ENCODE results near the gene ME2. TPM values are rescaled to one million over a fixed set of nuclear protein-coding genes. Genes with fewer than 3 reads are reported as not detected.
"Not testable (repeated sequence)": the region's sequence is repeated elsewhere in the genome, so short reads cannot be mapped to it uniquely, and the experiment has no call there.

Gene ME2
- total and polyA plus RNA-seq, 9 donors, result 23.2 to 30.3 (median 24.3) TPM

DNA sequence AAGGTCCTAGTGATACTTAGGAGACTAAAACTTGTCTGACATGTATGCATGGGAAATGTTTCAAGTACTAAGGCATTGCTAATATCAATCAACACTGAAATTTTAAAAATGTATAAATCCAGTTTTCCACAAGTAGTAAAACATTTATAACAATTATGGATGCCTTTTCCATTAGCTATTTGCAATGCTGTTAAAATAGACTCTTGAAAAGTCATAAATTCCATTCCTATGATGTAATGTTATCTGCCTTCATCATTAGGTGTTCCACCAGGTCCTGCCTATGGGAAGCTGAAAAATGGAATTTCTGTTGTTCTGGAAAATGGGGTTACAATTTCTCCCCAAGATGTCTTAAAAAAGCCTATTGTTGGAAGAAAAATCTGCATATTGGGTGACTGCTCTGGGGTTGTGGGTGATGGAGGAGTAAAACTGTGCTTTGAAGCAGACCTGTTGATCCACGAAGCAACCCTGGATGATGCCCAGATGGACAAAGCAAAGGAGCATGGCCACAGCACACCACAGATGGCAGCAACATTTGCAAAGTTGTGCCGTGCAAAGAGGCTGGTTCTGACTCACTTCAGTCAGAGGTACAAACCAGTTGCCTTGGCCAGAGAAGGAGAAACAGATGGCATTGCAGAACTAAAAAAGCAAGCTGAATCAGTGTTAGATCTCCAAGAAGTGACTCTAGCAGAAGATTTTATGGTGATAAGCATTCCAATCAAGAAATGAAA, 107.6 kb downstream of the ME2 start:
- no peak overlapping the region for H3K27ac ChIP-seq (ENCODE audit: low read length)
- WGBS (ENCODE audit: insufficient coverage), result 53% methylated on average over 2 of the region's 2 CpGs
- no peaks in the 10 kb centered on the region for H3K4me1 ChIP-seq (ENCODE audit: control insufficient read depth, insufficient read depth, low read length)
- DNase-seq, result peak; percentile 19
- peaks cover 8% of the 10 kb centered on the region for H3K36me3 ChIP-seq (ENCODE audit: control insufficient read depth, insufficient read depth, low read length)
- no peaks in the 10 kb centered on the region for H3K27me3 ChIP-seq (ENCODE audit: control insufficient read depth, insufficient read depth, low read length)
- no peaks in the 10 kb centered on the region for H3K9me3 ChIP-seq (replicated peaks; ENCODE audit: control insufficient read depth, low read depth, low read length)
- no peak overlapping the region for H3K4me3 ChIP-seq (ENCODE audit: low read length)

DNA sequence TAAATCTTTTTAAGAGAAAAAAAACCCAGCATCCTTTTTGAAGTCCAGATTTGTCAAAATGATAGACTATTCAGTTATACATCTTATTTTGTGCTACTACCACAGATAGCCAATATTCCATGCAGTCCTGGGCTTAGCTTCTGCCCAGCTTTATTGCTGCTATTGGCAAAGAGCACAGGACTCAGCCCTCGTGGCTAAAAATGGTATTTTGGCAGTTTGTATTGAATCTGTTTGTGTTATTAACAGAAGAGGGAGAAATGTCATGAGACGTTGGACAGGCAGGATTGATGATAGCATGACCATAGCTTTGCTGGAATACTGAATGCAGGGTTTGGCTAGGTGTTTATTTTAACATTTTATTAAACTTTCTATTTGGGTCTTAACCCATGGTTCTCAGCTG, 108.3 kb downstream of the ME2 start:
- H3K9me3 ChIP-seq (replicated peaks; ENCODE audit: control insufficient read depth, low read depth, low read length), result no peaks in the 10 kb centered on the region
- peaks cover 8% of the 10 kb centered on the region for H3K36me3 ChIP-seq (ENCODE audit: control insufficient read depth, insufficient read depth, low read length)
- H3K4me3 ChIP-seq (ENCODE audit: low read length), result no peak overlapping the region
- no peak overlapping the region for H3K27ac ChIP-seq (ENCODE audit: low read length)
- WGBS (ENCODE audit: insufficient coverage), result 29% methylated on average over 1 of the region's 2 CpGs
- DNase-seq, result peak; percentile 78
- no peaks in the 10 kb centered on the region for H3K27me3 ChIP-seq (ENCODE audit: control insufficient read depth, insufficient read depth, low read length)
- H3K4me1 ChIP-seq (ENCODE audit: control insufficient read depth, insufficient read depth, low read length), result peaks cover under 1% of the 10 kb centered on the region

DNA sequence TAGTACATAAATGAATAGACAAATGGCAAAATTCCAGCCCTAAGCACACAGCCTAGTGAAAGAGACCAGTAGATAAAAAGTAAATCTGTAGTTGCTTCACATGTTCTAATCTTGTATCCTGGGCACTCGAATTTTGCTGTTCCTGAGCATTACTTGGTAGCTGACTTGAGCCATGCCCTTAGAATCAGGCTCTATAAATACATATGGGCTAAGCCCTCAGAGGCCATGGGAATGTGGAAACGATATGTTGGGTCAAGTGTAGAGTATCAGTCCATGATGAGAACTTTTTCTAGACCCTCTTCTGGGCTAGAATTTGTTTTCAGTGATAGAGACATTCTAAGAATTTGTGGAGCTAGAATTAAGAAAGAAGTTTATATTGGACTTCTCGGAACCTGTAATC, 110.8 kb downstream of the ME2 start:
- WGBS (ENCODE audit: insufficient coverage), result no CpG with 5 or more reads among the region's 3 CpGs
- peak; percentile 10 for DNase-seq
- Histone ChIP-seq H3K4me3 (ENCODE audit: low read length) (no peak overlapping the region), H3K9me3 (replicated peaks; ENCODE audit: control insufficient read depth, low read depth, low read length) (no peaks in the 10 kb centered on the region), H3K4me1 (ENCODE audit: control insufficient read depth, insufficient read depth, low read length) (peaks cover 3% of the 10 kb centered on the region), H3K27me3 (ENCODE audit: control insufficient read depth, insufficient read depth, low read length) (no peaks in the 10 kb centered on the region), H3K36me3 (ENCODE audit: control insufficient read depth, insufficient read depth, low read length) (peaks cover 6% of the 10 kb centered on the region), H3K27ac (ENCODE audit: low read length) (no peak overlapping the region)

DNA sequence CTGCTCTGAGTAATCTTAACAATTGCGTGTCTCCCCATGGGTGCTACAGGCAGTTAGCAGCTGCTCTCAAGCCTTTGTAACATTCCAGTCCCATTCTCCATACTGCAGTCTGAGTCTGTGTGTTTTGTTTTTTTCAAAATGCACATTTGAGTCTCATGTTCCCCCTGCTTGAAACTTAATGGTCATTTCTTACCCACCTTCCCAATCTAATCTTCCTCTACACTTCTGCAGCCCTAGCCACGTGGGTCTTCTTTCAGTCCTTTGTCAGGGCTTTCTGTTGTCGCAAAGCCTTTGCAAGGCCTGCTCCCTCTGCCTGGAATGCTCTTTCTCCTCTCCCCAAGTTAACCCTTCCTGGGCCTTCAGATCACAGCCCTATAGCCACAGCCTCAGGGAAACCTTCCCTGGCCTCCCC, 113.4 kb downstream of the ME2 start:
- peaks cover under 1% of the 10 kb centered on the region for H3K36me3 ChIP-seq (ENCODE audit: control insufficient read depth, insufficient read depth, low read length)
- peaks cover 3% of the 10 kb centered on the region for H3K4me1 ChIP-seq (ENCODE audit: control insufficient read depth, insufficient read depth, low read length)
- H3K27ac ChIP-seq (ENCODE audit: low read length), result no peak overlapping the region
- H3K27me3 ChIP-seq (ENCODE audit: control insufficient read depth, insufficient read depth, low read length), result no peaks in the 10 kb centered on the region
- peak; percentile 17 for DNase-seq
- H3K9me3 ChIP-seq (replicated peaks; ENCODE audit: control insufficient read depth, low read depth, low read length), result no peaks in the 10 kb centered on the region
- H3K4me3 ChIP-seq (ENCODE audit: low read length), result no peak overlapping the region
- 37% methylated on average over 3 of the region's 3 CpGs for WGBS (ENCODE audit: insufficient coverage)

DNA sequence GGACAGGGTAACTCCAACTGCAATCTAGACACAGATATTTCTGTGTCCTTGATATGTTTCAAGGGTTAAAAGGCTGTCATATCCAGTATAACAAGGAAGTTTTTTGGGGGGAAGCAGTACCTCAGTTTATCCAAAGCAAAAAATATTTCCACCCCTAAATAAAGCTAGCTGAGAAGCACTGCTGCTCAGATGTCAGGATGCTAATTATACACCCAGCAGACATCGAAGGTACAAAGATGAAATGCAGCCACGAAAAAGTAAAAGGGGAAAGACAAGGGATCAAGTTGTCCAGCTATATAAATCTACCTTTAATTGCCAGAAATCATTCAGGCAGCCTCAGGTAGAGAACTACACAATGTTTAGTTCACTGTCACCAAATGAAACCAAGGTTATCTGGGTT, 115.1 kb downstream of the ME2 start:
- peaks cover 3% of the 10 kb centered on the region for H3K4me1 ChIP-seq (ENCODE audit: control insufficient read depth, insufficient read depth, low read length)
- no peaks in the 10 kb centered on the region for H3K36me3 ChIP-seq (ENCODE audit: control insufficient read depth, insufficient read depth, low read length)
- H3K27me3 ChIP-seq (ENCODE audit: control insufficient read depth, insufficient read depth, low read length), result no peaks in the 10 kb centered on the region
- H3K27ac ChIP-seq (ENCODE audit: low read length), result no peak overlapping the region
- WGBS (ENCODE audit: insufficient coverage), result no CpG with 5 or more reads among the region's 2 CpGs
- H3K9me3 ChIP-seq (replicated peaks; ENCODE audit: control insufficient read depth, low read depth, low read length), result peaks cover 2% of the 10 kb centered on the region
- H3K4me3 ChIP-seq (ENCODE audit: low read length), result no peak overlapping the region
- DNase-seq, result no peak

DNA sequence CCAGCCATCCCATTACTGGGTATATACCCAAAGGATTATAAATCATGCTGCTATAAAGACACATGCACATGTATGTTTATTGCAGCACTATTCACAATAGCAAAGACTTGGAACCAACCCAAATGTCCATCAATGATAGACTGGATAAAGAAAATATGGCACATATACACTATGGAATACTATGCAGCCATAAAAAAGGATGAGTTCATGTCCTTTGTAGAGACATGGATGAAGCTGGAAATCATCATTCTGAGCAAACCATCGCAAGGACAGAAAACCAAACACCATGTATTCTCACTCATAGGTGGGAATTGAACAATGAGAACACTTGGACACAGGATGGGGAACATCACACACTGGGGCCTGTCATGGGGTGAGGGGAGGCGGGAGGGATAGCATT, 124.3 kb downstream of the ME2 start:
- no CpG with 5 or more reads among the region's 2 CpGs for WGBS (ENCODE audit: insufficient coverage)
- not testable (repeated sequence) for H3K9me3 ChIP-seq (replicated peaks; ENCODE audit: control insufficient read depth, low read depth, low read length); H3K4me3 ChIP-seq (ENCODE audit: low read length); H3K4me1 ChIP-seq (ENCODE audit: control insufficient read depth, insufficient read depth, low read length); H3K36me3 ChIP-seq (ENCODE audit: control insufficient read depth, insufficient read depth, low read length); H3K27me3 ChIP-seq (ENCODE audit: control insufficient read depth, insufficient read depth, low read length); H3K27ac ChIP-seq (ENCODE audit: low read length); DNase-seq

Other genes with a start within 250 kb of the ME2 start
- 0.22 TPM for gene MRO, start 59.1 kb upstream of the ME2 start, total RNA-seq
- under 1 TPM; 0.10 to 0.80 (median 0.29) TPM for gene MRO, start 59.1 kb upstream of the ME2 start, polyA plus RNA-seq (ENCODE audit: insufficient read depth in 1 of 8, insufficient read length in 8 of 8, low replicate concordance in 1 of 8)
- 5.6 TPM for gene ELAC1, start 88.9 kb downstream of the ME2 start, total RNA-seq
- 1 to 10 TPM; 5.0 to 7.5 (median 6.4) TPM for gene ELAC1, start 88.9 kb downstream of the ME2 start, polyA plus RNA-seq (ENCODE audit: insufficient read depth in 1 of 8, insufficient read length in 8 of 8, low replicate concordance in 1 of 8)
- 102 TPM for gene SMAD4, start 151.1 kb downstream of the ME2 start, total RNA-seq
- 10 to 100 TPM; 67.8 to 94.6 (median 77.8) TPM for gene SMAD4, start 151.1 kb downstream of the ME2 start, polyA plus RNA-seq (ENCODE audit: insufficient read depth in 1 of 8, insufficient read length in 8 of 8, low replicate concordance in 1 of 8)